ENCODE results near the gene ZNF526. TPM values are rescaled to one million over a fixed set of nuclear protein-coding genes. Genes with fewer than 3 reads are reported as not detected.

The ZNF526 gene
- total RNA-seq, 1 donor from 2014 or later = 7.8 TPM

DNA sequence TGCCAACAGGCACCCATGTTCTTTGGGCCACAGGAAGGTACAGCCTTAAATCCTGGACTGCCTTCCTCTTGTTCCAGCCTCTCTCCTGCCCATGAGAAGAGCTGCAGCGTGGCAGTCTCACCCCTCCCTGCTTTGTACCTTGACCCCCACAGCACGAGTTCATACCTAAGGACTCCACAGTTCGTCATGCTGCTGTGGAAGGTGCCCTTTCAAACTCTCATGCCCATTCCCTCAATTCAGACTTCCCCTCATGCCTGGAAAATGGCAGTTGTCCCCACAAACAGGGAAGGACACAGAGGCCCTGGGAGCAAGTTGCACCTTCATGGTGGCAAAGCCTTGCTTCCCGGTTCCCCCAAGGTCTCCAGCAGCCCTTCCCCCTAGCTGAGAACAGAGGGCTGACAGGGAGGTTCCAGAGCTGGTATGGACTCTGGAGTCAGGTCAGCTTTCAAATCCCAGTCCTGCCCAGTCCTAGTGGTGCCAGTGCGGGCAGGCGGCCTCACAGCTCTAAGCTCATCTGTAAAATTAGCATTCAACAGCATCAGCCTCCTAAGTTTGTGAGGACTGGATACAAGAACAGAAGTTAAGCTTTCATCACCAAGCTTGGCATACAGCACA, 13.7 kb downstream of the ZNF526 start:
- Histone ChIP-seq H3K27me3 (ENCODE audit: control insufficient read depth in 3 of 3, insufficient read depth in 3 of 3, low read length in 3 of 3) (no peaks in the 10 kb centered on the region), H3K9ac (ENCODE audit: low read depth in 1 of 3, low read length in 3 of 3) (peak overlapping the region in 1 of 3 donors; percentile 40), H3K27ac (ENCODE audit: low read depth, low read length) (no peak overlapping the region), H3K4me3 (ENCODE audit: low read length in 3 of 3) (no peak overlapping the region), H3K36me3 (ENCODE audit: control insufficient read depth in 3 of 3, insufficient read depth in 3 of 3, low read length in 3 of 3) (peaks cover 68 to 77% (median 70%) of the 10 kb centered on the region in 3 donors), H3K9me3 (ENCODE audit: control insufficient read depth in 3 of 3, low read length in 3 of 3) (no peaks in the 10 kb centered on the region), H3K4me1 (ENCODE audit: control insufficient read depth in 3 of 3, insufficient read depth in 3 of 3, low read length in 3 of 3) (no peaks in the 10 kb centered on the region)

DNA sequence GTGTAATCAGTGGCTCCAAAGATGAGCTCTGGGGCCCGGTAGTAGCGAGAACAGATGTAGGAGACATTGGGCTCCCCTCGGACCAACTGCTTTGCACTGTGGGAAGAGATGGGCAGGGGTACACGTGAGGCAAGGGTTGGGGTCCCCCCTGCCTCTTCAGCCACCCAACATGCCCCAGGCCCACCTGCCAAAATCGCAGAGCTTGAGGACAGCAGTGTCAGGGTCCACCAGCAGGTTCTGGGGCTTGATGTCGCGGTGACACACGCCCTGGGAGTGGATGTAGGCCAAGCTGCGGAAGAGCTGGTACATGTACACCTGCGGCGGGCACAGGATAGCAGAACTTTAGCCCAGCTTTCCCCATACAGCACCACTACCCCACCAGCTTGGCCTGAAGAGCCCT, 14.3 kb downstream of the ZNF526 start:
- no peaks in the 10 kb centered on the region for H3K9me3 ChIP-seq (ENCODE audit: control insufficient read depth in 3 of 3, low read length in 3 of 3)
- H3K4me3 ChIP-seq (ENCODE audit: low read length in 3 of 3) = no peak overlapping the region
- peak overlapping the region in 1 of 3 donors; percentile 40 for H3K9ac ChIP-seq (ENCODE audit: low read depth in 1 of 3, low read length in 3 of 3)
- peaks cover 66 to 76% (median 70%) of the 10 kb centered on the region in 3 donors for H3K36me3 ChIP-seq (ENCODE audit: control insufficient read depth in 3 of 3, insufficient read depth in 3 of 3, low read length in 3 of 3)
- H3K27me3 ChIP-seq (ENCODE audit: control insufficient read depth in 3 of 3, insufficient read depth in 3 of 3, low read length in 3 of 3) = no peaks in the 10 kb centered on the region
- no peak overlapping the region for H3K27ac ChIP-seq (ENCODE audit: low read depth, low read length)
- peaks cover 0 to 4% (median 0%) of the 10 kb centered on the region in 3 donors for H3K4me1 ChIP-seq (ENCODE audit: control insufficient read depth in 3 of 3, insufficient read depth in 3 of 3, low read length in 3 of 3)

DNA sequence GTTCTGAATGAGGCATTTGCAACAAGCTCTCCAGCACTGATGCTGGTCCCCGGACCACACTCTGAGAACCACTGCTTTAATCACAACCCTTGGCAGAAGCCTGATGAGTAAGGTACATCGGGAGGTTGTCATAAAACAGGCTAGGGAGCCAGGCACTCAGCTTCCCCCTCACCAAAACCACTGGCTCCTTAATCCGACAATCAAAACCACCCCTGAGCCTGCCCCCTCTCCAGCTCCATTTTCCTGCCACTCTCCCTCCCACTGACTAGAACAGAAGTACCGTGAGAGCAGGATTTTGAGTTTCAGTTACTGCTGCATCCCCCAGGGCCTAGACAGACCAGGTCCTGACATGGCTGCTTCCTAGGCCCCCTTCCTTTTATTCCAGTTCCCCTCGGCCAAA, 15.1 kb downstream of the ZNF526 start:
- H3K27me3 ChIP-seq (ENCODE audit: control insufficient read depth in 3 of 3, insufficient read depth in 3 of 3, low read length in 3 of 3) = no peaks in the 10 kb centered on the region
- H3K4me1 ChIP-seq (ENCODE audit: control insufficient read depth in 3 of 3, insufficient read depth in 3 of 3, low read length in 3 of 3) = peaks cover 0 to 7% (median 4%) of the 10 kb centered on the region in 3 donors
- H3K9ac ChIP-seq (ENCODE audit: low read depth in 1 of 3, low read length in 3 of 3) = no peak overlapping the region
- H3K9me3 ChIP-seq (ENCODE audit: control insufficient read depth in 3 of 3, low read length in 3 of 3) = no peaks in the 10 kb centered on the region
- H3K27ac ChIP-seq (ENCODE audit: low read depth, low read length) = no peak overlapping the region
- H3K4me3 ChIP-seq (ENCODE audit: low read length in 3 of 3) = no peak overlapping the region
- peaks cover 68 to 75% (median 70%) of the 10 kb centered on the region in 3 donors for H3K36me3 ChIP-seq (ENCODE audit: control insufficient read depth in 3 of 3, insufficient read depth in 3 of 3, low read length in 3 of 3)

DNA sequence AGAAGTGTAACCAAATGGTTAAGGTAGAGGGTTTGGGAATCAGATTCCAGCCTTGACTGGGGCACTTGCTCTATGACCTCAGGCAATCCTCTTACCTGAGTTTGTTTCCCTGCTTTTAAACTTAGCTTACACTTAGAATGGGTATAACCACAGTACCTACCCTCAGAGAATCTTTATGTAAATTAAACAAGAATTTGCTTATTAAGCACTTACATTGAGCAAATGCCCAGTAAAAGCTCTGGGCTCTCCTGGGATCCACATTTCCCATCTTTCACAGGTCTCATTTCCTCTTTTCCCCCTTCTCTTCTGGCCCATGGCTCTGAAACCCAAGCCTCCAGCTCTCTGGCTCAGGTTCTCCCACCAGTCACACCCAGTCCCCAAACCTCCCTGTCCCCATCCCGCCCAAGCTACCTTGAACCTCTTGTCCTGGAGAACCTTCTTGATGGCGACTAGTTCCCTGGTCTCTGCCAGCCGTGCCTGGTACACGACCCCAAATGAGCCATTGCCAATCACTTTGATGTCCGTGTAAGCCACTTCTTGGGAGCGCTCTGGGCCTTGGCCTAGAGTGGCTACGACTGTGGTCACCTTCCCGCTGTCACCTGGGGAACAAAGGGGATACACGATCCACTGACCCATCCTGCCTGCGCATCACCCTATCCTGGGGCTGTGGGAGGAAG, 19.6 kb downstream of the ZNF526 start:
- no peak overlapping the region for H3K4me3 ChIP-seq (ENCODE audit: low read length in 3 of 3)
- H3K27ac ChIP-seq (ENCODE audit: low read depth, low read length) = no peak overlapping the region
- no peaks in the 10 kb centered on the region for H3K9me3 ChIP-seq (ENCODE audit: control insufficient read depth in 3 of 3, low read length in 3 of 3)
- peaks cover 27 to 41% (median 33%) of the 10 kb centered on the region in 3 donors for H3K36me3 ChIP-seq (ENCODE audit: control insufficient read depth in 3 of 3, insufficient read depth in 3 of 3, low read length in 3 of 3)
- H3K27me3 ChIP-seq (ENCODE audit: control insufficient read depth in 3 of 3, insufficient read depth in 3 of 3, low read length in 3 of 3) = no peaks in the 10 kb centered on the region
- peaks cover 19 to 35% (median 20%) of the 10 kb centered on the region in 3 donors for H3K4me1 ChIP-seq (ENCODE audit: control insufficient read depth in 3 of 3, insufficient read depth in 3 of 3, low read length in 3 of 3)
- peak overlapping the region in 1 of 3 donors; percentile 45 for H3K9ac ChIP-seq (ENCODE audit: low read depth in 1 of 3, low read length in 3 of 3)

DNA sequence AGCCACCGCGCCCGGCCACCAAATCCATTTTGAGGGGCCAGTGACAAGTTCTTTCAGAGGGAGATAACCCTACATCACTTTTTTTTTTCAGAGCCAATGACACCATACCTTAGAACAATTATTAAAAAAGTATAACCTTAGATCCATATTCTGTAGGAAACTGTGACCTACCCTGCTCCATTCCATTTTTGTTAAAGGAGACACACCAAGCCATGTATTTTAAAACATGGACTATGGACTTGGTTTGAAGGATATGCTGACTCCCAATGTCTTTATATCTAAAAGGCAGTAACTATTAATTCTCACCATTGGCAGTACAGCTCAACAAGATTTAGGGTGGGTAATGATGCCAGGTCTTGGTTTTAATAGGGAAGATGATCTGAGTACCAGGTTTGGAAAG, 21.2 kb downstream of the ZNF526 start:
- Histone ChIP-seq H3K4me1 (ENCODE audit: control insufficient read depth in 3 of 3, insufficient read depth in 3 of 3, low read length in 3 of 3) (peaks cover 31 to 48% (median 33%) of the 10 kb centered on the region in 3 donors), H3K9me3 (ENCODE audit: control insufficient read depth in 3 of 3, low read length in 3 of 3) (no peaks in the 10 kb centered on the region), H3K4me3 (ENCODE audit: low read length in 3 of 3) (peak overlapping the region; percentile 85 to 92 (median 91)), H3K27me3 (ENCODE audit: control insufficient read depth in 3 of 3, insufficient read depth in 3 of 3, low read length in 3 of 3) (no peaks in the 10 kb centered on the region), H3K9ac (ENCODE audit: low read depth in 1 of 3, low read length in 3 of 3) (peak overlapping the region; percentile 87 to 93 (median 89)), H3K36me3 (ENCODE audit: control insufficient read depth in 3 of 3, insufficient read depth in 3 of 3, low read length in 3 of 3) (peaks cover 13 to 29% (median 20%) of the 10 kb centered on the region in 3 donors), H3K27ac (ENCODE audit: low read depth, low read length) (no peak overlapping the region)

DNA sequence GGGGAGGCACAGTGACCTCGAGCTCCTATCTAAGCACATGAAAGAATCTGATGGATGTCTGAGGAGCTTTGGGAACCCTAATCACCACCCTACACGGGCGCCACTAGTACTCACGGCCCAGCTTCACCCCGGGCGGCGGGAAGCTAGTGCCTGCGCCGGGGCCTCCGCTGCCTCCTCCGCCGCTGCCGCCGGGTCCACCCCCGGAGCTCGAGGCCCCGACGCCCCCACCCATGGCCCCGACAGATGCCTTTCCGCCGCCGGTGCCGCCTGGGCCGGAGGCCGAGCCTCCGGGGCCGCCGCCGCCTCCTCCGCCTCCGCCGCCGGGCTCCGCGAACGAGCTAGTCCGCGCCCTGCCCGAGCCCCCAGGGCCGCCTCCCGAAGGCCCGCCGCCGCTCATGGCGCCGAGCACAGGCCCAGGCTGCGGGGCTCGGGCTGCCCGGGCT, 22.0 kb downstream of the ZNF526 start:
- peak overlapping the region; percentile 59 for H3K27ac ChIP-seq (ENCODE audit: low read depth, low read length)
- peaks cover 39 to 56% (median 41%) of the 10 kb centered on the region in 3 donors for H3K4me1 ChIP-seq (ENCODE audit: control insufficient read depth in 3 of 3, insufficient read depth in 3 of 3, low read length in 3 of 3)
- no peaks in the 10 kb centered on the region for H3K27me3 ChIP-seq (ENCODE audit: control insufficient read depth in 3 of 3, insufficient read depth in 3 of 3, low read length in 3 of 3)

DNA sequence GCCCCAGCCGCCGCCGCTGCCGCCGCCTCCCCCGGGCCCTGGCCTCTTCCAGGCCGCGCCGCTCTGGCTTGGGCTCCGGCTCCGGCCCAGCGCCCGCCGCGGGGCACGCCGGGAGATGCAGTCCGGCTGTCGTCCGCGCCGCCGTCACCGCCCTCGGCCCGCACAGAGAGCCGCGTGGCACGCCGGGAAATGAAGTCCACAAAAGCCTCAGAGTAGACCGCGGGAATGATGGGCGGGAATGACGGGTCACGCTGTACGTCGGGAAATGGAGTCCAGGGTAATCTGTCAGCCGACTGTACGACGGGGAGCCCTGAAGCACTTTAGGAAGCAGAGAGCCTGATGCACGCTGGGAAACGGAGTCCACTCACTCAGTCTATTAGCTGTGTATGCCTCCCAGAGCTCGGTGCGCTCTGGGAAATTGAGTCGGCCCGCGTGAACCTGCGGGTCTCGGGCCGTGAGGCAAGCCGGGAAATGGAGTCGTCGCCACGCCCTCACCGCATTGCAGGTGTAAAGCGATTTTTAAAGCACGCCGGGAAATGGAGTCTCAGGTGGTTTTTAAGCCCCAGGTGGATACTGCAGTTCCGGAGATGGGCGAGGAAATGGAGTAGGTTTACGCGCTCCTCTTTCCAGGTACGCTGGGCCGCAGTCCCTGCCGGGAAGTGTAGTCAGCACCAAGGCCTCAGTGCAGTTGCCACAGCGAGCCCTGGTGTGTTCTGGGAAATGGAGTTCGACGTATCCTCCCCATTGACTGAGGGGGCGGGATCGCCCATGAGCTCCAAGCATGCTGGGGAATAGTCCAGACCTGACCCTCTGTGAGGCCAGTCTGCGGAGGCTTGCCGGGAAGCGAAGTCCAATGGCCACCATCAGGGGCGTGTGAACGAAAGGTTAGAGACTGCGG, 22.6 kb downstream of the ZNF526 start, which contains the start of gene GSK3A:
Gene GSK3A (minus strand): TSS at position 91 of the 898 bp plus-strand sequence. CDS start 137 bp downstream, outside the sequence.
- peaks cover 40 to 56% (median 41%) of the 10 kb centered on the region in 3 donors for H3K4me1 ChIP-seq (ENCODE audit: control insufficient read depth in 3 of 3, insufficient read depth in 3 of 3, low read length in 3 of 3)
- H3K9ac ChIP-seq (ENCODE audit: low read depth in 1 of 3, low read length in 3 of 3) = peak within 1 kb of the TSS; percentile 87 to 93 (median 89)
- peak within 1 kb of the TSS; percentile 90 to 92 (median 91) for H3K4me3 ChIP-seq (ENCODE audit: low read length in 3 of 3)
- H3K36me3 ChIP-seq (ENCODE audit: control insufficient read depth in 3 of 3, insufficient read depth in 3 of 3, low read length in 3 of 3) = peaks cover 8 to 22% (median 12%) of the 10 kb centered on the region in 3 donors
- peak within 1 kb of the TSS; percentile 89 for H3K27ac ChIP-seq (ENCODE audit: low read depth, low read length)
- no peaks in the 10 kb centered on the region for H3K9me3 ChIP-seq (ENCODE audit: control insufficient read depth in 3 of 3, low read length in 3 of 3)
- no peaks in the 10 kb centered on the region for H3K27me3 ChIP-seq (ENCODE audit: control insufficient read depth in 3 of 3, insufficient read depth in 3 of 3, low read length in 3 of 3)

More for the DNA sequence above, 22.0 kb downstream of the ZNF526 start:
- peak overlapping the region; percentile 87 to 93 (median 89) for H3K9ac ChIP-seq (ENCODE audit: low read depth in 1 of 3, low read length in 3 of 3)
- H3K4me3 ChIP-seq (ENCODE audit: low read length in 3 of 3) = peak overlapping the region; percentile 85 to 92 (median 91)
- peaks cover 8 to 22% (median 12%) of the 10 kb centered on the region in 3 donors for H3K36me3 ChIP-seq (ENCODE audit: control insufficient read depth in 3 of 3, insufficient read depth in 3 of 3, low read length in 3 of 3)
- no peaks in the 10 kb centered on the region for H3K9me3 ChIP-seq (ENCODE audit: control insufficient read depth in 3 of 3, low read length in 3 of 3)

DNA sequence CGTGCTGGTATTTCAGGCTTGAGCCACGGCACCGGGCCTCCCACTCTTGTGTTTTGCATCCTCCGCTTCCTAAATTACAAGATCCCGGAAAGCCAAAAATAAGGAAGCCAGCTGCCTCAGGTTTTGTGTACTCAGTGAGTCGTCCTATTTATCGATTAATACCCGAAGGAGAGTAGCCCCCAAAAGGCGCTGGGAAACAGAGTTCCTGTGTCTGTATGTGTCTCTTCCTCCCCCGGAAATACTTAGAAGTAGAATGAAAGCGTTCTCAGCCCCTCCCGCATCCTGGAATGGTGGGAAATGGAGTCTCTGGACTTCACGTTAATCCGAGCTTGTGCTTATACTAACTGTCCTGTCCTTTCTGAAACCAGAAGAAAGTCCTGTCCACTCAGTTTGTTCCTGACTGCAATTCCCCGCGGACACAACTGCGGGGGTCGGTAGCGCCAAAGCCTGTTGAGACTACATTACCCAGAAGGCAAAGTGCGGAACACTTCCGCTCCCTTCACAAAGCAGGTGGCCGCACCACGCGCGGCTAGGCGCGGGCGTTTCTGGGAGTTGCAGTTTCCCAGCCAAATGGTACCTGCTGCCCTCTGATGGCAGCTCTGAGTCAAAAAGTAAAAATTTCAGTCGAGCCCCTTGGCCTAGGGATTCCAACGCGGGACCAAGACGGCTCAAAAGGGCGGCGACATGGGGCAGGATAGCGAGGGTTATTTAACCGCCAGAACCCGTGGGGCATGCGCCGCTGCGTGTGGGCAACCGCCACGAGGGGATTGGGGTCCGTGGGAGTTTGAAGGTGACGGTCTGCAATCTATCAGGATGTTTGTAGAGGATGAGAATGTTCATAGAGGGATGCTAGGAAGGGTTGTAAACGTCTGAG, 24.5 kb downstream of the ZNF526 start:
- peaks cover 39 to 56% (median 41%) of the 10 kb centered on the region in 3 donors for H3K4me1 ChIP-seq (ENCODE audit: control insufficient read depth in 3 of 3, insufficient read depth in 3 of 3, low read length in 3 of 3)
- peak overlapping the region; percentile 89 for H3K27ac ChIP-seq (ENCODE audit: low read depth, low read length)
- no peaks in the 10 kb centered on the region for H3K9me3 ChIP-seq (ENCODE audit: control insufficient read depth in 3 of 3, low read length in 3 of 3)
- H3K27me3 ChIP-seq (ENCODE audit: control insufficient read depth in 3 of 3, insufficient read depth in 3 of 3, low read length in 3 of 3) = no peaks in the 10 kb centered on the region
- H3K9ac ChIP-seq (ENCODE audit: low read depth in 1 of 3, low read length in 3 of 3) = peak overlapping the region; percentile 75 to 84 (median 83)
- H3K4me3 ChIP-seq (ENCODE audit: low read length in 3 of 3) = peak overlapping the region; percentile 90 to 92 (median 91)
- peaks cover 5 to 11% (median 7%) of the 10 kb centered on the region in 3 donors for H3K36me3 ChIP-seq (ENCODE audit: control insufficient read depth in 3 of 3, insufficient read depth in 3 of 3, low read length in 3 of 3)

DNA sequence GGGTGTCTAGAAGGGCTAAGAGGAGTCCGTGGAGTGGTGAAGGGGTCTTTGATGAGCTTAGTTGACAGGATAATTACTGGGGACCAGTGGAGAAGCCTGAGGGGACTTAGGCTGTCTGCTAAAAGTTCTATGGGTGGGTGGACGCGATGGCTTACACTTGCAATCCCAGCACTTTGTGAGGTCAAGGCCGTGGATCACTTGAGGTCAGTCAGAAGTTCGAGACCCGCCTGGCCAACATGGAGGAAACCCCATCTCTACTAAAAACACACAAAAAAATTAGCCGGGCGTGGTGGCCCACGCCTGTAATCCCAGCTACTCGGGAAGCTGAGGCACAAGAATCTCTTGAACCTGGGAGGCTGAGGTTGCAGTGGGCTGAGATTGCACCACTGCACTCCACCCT, 25.1 kb downstream of the ZNF526 start:
- Histone ChIP-seq H3K9ac (ENCODE audit: low read depth in 1 of 3, low read length in 3 of 3) (peak overlapping the region in 2 of 3 donors; percentile 69 to 83), H3K36me3 (ENCODE audit: control insufficient read depth in 3 of 3, insufficient read depth in 3 of 3, low read length in 3 of 3) (peaks cover 4 to 8% (median 5%) of the 10 kb centered on the region in 3 donors), H3K4me1 (ENCODE audit: control insufficient read depth in 3 of 3, insufficient read depth in 3 of 3, low read length in 3 of 3) (peaks cover 45 to 56% (median 48%) of the 10 kb centered on the region in 3 donors), H3K4me3 (ENCODE audit: low read length in 3 of 3) (peak overlapping the region; percentile 90 to 92 (median 91)), H3K27me3 (ENCODE audit: control insufficient read depth in 3 of 3, insufficient read depth in 3 of 3, low read length in 3 of 3) (peaks cover 0 to 2% (median under 1%) of the 10 kb centered on the region in 3 donors), H3K27ac (ENCODE audit: low read depth, low read length) (peak overlapping the region; percentile 89), H3K9me3 (ENCODE audit: control insufficient read depth in 3 of 3, low read length in 3 of 3) (no peaks in the 10 kb centered on the region)

Data from skeletal muscle tissue (tissue), 4 donors.